ENCODE data around the gene TARS1. TPM values are rescaled to one million over a fixed set of nuclear protein-coding genes. Genes with fewer than 3 reads are reported as not detected.
"Not testable (repeated sequence)": the region's sequence is repeated elsewhere in the genome, so short reads cannot be mapped to it uniquely, and the experiment has no call there.

TARS1 gene
- polyA plus RNA-seq, 2 of the 4 experiments (the other 2 are of a cell fraction), result 287 to 398 TPM

DNA sequence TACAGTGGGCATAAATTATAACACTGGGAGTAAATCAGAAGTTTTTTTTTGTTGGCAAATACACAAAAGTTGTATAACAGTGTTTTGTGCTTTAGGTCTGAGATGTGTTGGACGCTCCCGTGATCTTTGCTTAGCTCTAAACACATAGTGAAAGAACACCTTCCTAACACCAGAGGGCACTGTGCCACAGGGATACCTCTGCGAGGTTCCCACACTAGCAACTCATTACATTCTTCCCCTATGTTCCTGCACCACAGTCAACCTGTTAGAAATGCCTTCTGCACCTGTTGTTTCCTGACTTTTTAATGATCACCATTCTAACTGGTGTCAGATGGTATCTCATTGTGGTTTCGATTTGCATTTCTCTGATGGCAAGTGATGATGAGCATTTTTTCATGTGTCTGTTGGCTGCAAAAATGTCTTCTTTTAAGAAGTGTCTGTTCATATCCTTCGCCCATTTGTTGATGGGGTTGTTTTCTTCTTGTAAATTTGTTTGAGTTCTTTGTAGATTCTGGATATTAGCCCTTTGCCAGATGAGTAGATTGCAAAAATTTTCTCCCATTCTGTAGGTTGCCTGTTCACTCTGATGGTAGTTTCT is 4.8 kb upstream of the TARS1 start:
- H3K9me3 ChIP-seq, H3K4me2 ChIP-seq, POLR2A ChIA-PET, H3K27ac ChIP-seq, H3K4me3 ChIP-seq, FAIRE-seq: not testable (repeated sequence)
- ATAC-seq (peak; percentile 51 to 58; a peak in 5 of 6 replicates), DNase-seq (ENCODE audit: low read depth in 1 of 2, low spot score in 1 of 2) (peak; percentile 66 to 73)
- WGBS (ENCODE audit: missing lambda C conversion rate), result 27% methylated on average over 5 of the region's 5 CpGs
- peaks cover 12% of the 10 kb centered on the region; the same call in 2 of the 3 replicates for H3K4me1 ChIP-seq
- CTCF ChIA-PET, result interaction anchor here (0.6 to 4.3 kb wide), 15 partner anchors 9 to 1093 kb away, joined by 3 to 32 read pairs (median 5); no protein-coding TSS in a partner anchor
- TF ChIP-seq SMC3 (IDR thresholded peaks at IDR 0.05) (peak; percentile 62), RAD21 (conservative IDR thresholded peaks at IDR 0.05 in 1 of 2, IDR thresholded peaks at IDR 0.05 in 1 of 2) (peak; percentile 68 to 83)
- TF ChIP-seq, protein P1, sequence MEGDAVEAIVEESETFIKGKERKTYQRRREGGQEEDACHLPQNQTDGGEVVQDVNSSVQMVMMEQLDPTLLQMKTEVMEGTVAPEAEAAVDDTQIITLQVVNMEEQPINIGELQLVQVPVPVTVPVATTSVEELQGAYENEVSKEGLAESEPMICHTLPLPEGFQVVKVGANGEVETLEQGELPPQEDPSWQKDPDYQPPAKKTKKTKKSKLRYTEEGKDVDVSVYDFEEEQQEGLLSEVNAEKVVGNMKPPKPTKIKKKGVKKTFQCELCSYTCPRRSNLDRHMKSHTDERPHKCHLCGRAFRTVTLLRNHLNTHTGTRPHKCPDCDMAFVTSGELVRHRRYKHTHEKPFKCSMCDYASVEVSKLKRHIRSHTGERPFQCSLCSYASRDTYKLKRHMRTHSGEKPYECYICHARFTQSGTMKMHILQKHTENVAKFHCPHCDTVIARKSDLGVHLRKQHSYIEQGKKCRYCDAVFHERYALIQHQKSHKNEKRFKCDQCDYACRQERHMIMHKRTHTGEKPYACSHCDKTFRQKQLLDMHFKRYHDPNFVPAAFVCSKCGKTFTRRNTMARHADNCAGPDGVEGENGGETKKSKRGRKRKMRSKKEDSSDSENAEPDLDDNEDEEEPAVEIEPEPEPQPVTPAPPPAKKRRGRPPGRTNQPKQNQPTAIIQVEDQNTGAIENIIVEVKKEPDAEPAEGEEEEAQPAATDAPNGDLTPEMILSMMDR (IDR thresholded peaks at IDR 0.05), result peak; percentile 71

- CTCF ChIA-PET, result interaction anchor here (1.7 to 3.0 kb wide), 4 partner anchors 16 to 531 kb away, joined by 7 to 15 read pairs (median 10); no protein-coding TSS in a partner anchor
- no peak for FAIRE-seq
- Histone ChIP-seq H3K9me3 (no peaks in the 10 kb centered on the region), H3K4me1 (peaks cover 15% of the 10 kb centered on the region), H3K4me2 (peak overlapping the region; percentile 90), H3K4me3 (peak overlapping the region; percentile 76), H3K27ac (peak overlapping the region; percentile 90 to 92; a peak in 4 of 6 replicates)
- no peak for TF ChIP-seq ESRRA (IDR thresholded peaks at IDR 0.05; ENCODE audit: borderline replicate concordance, low read length)
- TF ChIP-seq EHMT2 (IDR thresholded peaks at IDR 0.05; ENCODE audit: low read depth), result no peak
- no peak for TF ChIP-seq JUNB (IDR thresholded peaks at IDR 0.05)
- ATAC-seq, result no peak
- no peak for DNase-seq (ENCODE audit: low read depth in 1 of 2, low spot score in 1 of 2)
- POLR2A ChIA-PET, result no interaction called here
- 73% methylated on average over 6 of the region's 6 CpGs for WGBS (ENCODE audit: missing lambda C conversion rate)
Observed at GRCh38 chr5:33438996-33439395, 1.8 kb upstream of the TARS1 start.

DNA sequence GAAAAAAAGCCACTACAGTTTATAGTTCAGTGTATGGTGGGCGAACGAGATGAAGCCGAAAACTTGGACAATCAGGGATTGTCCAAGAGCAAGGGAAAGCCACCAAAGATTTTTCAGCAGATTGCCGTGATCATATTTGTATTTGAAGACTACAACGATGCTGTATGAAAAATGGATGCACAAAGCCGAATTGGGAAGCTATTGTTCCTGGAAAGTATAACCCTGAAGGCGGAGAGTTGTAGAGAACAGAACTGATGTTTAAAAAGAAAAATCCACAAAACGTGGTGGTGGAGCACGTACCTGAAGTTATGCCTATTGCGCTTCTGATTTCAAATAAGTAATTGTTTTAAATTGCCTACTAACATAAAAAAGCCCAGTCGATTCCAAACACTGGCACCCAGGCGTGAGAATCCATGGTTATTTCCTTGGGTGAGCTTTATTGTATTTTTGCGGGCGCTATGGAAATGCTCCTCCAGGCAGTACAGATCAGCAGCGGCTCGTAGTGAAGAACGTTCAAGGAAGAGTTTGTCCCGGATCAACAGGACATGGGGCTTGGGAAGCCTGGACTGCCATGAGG is 772 bp upstream of the TARS1 start:
- ATAC-seq, result peak in 1 of 2 experiments; percentile 62; a peak in 2 of 6 replicates
- ChIA-PET CTCF (interaction anchor here (0.9 to 3.0 kb wide), 3 partner anchors 17 to 530 kb away, joined by 4 to 12 read pairs (median 9); no protein-coding TSS in a partner anchor), POLR2A (interaction anchor here (0.6 to 1.7 kb wide), 6 partner anchors 13 to 454 kb away, joined by 3 to 4 read pairs (median 3); no protein-coding TSS in a partner anchor)
- TF ChIP-seq JUNB (IDR thresholded peaks at IDR 0.05), result no peak
- TF ChIP-seq HMGXB4 (CRISPR knock-in tag; IDR thresholded peaks at IDR 0.05; ENCODE audit: borderline replicate concordance), result 0 out of 2 replicates have a peak, but pooled peaks have one; percentile 17
- FAIRE-seq, result no peak
- Histone ChIP-seq H3K4me2 (peak overlapping the region; percentile 90), H3K4me3 (peak overlapping the region; percentile 76), H3K27ac (peak overlapping the region; percentile 90 to 92), H3K4me1 (peaks cover 25% of the 10 kb centered on the region), H3K9me3 (no peaks in the 10 kb centered on the region)
- DNase-seq (ENCODE audit: low read depth in 1 of 2, low spot score in 1 of 2), result no peak
- WGBS (ENCODE audit: missing lambda C conversion rate), result 2% methylated on average over 18 of the region's 18 CpGs

DNA sequence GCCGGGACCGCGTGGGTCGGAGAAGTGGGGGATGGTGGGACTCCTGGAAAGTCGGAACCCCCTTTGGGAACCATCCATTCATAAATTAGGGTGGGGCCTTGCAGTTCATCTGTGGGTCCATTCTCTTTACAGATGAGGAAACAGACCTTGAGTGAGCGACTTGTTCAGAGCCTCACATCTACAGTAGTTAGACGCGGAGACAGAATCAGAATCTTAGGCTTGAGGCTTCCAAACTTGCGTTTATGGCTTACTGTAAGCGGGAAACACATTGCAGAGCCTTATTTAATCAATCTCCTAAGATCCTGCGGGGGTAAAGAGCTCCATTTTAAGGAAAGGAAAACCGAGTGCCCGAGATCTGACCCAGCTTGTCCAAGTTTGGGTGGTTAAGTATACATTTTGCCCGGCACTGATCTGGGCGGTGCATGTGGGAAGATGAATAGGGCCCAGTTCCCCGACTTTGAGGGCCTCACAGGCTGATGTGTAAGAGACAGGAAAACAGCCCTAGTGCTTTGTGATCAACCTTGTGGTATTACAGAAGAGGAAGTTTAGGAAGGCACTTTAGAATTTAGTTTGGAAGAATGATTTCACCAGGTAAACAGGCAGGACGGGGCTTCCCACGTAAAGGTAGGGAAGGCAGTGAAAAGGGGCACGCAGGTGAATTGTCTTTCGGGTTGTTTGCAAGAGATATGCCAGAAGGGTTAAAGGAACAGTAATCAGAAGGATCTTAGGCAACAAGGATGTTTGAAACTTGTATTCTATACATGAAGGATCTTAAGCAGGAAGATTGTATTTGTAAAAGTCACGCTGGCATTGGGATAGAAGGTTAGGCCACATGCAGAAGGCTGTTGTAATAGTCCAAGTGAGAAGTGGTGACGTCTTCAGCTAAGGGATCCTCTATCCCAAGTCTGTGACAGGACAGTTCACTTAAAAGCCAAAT is 744 bp downstream of the TARS1 start:
- Histone ChIP-seq H3K27ac (peak overlapping the region; percentile 94 to 99), H3K9me3 (no peaks in the 10 kb centered on the region), H3K4me3 (peak overlapping the region; percentile 90), H3K4me1 (peaks cover 32% of the 10 kb centered on the region), H3K4me2 (peak overlapping the region; percentile 79)
- DNase-seq (ENCODE audit: low read depth in 1 of 2, low spot score in 1 of 2) (peak; percentile 58 to 86), FAIRE-seq (no peak), ATAC-seq (peak; percentile 35 to 36; a peak in 5 of 6 replicates)
- CTCF ChIA-PET, result interaction anchor here (0.6 to 3.0 kb wide), 4 partner anchors 19 to 1013 kb away, joined by 3 to 12 read pairs (median 7); no protein-coding TSS in a partner anchor
- 1% methylated on average over 22 of the region's 22 CpGs for WGBS (ENCODE audit: missing lambda C conversion rate)
- POLR2A ChIA-PET, result interaction anchor here (0.6 to 1.7 kb wide), 7 partner anchors 10 to 528 kb away, joined by 3 to 5 read pairs (median 3); no protein-coding TSS in a partner anchor
- peak; percentile 97 for TF ChIP-seq MYC (IDR thresholded peaks at IDR 0.05; ENCODE audit: borderline replicate concordance, low read length)
- TF ChIP-seq, protein P2, sequence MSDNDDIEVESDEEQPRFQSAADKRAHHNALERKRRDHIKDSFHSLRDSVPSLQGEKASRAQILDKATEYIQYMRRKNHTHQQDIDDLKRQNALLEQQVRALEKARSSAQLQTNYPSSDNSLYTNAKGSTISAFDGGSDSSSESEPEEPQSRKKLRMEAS (IDR thresholded peaks at IDR 0.05), result peak; percentile 96
- TF ChIP-seq, protein P3, sequence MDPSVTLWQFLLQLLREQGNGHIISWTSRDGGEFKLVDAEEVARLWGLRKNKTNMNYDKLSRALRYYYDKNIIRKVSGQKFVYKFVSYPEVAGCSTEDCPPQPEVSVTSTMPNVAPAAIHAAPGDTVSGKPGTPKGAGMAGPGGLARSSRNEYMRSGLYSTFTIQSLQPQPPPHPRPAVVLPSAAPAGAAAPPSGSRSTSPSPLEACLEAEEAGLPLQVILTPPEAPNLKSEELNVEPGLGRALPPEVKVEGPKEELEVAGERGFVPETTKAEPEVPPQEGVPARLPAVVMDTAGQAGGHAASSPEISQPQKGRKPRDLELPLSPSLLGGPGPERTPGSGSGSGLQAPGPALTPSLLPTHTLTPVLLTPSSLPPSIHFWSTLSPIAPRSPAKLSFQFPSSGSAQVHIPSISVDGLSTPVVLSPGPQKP (IDR thresholded peaks at IDR 0.05; ENCODE audit: low read depth, low read length), result no peak
- TF ChIP-seq JUN (IDR thresholded peaks at IDR 0.05), result peak in 1 of 2 experiments; percentile 17; a peak in 1 of 5 replicates
- TF ChIP-seq CBX2 (IDR thresholded peaks at IDR 0.05; ENCODE audit: borderline replicate concordance, low read depth), result no peak
- TF ChIP-seq KDM1A (IDR thresholded peaks at IDR 0.05; ENCODE audit: low read depth), result no peak
- TF ChIP-seq NR3C1 (IDR thresholded peaks at IDR 0.05), result no peak
- TF ChIP-seq ZC3H11A (IDR thresholded peaks at IDR 0.05), result no peak
- TF ChIP-seq EHMT2 (IDR thresholded peaks at IDR 0.05; ENCODE audit: low read depth), result no peak
- TF ChIP-seq BCL3 (IDR thresholded peaks at IDR 0.05), result peak; percentile 8; the same call in 2 of the 3 replicates

All from A549 (cell line).